ENCODE measurements around the gene ATG13.

Gene ATG13

DNA sequence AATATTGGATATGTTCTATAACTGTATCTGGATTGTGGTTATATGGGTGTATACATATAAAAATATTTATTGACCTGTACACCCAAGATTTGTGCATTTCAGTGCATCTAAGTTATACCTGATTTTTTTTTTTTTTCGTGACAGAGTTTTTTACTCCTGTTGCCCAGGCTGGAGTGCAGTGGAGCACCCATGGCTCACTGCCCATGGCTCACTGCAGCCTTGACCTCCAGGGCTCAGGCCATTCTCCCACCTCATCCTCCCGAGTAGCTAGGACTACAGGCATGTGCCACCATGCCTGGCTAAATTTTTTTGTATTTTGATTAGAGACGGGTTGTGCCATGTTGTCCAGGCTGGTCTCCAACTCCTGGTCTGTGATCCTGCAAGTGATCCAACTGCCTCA lies 24.3 kb downstream of the ATG13 start:
- H3K27me3 ChIP-seq (ENCODE audit: insufficient read depth, poor library complexity, severe bottlenecking) = no peaks in the 10 kb centered on the region

DNA sequence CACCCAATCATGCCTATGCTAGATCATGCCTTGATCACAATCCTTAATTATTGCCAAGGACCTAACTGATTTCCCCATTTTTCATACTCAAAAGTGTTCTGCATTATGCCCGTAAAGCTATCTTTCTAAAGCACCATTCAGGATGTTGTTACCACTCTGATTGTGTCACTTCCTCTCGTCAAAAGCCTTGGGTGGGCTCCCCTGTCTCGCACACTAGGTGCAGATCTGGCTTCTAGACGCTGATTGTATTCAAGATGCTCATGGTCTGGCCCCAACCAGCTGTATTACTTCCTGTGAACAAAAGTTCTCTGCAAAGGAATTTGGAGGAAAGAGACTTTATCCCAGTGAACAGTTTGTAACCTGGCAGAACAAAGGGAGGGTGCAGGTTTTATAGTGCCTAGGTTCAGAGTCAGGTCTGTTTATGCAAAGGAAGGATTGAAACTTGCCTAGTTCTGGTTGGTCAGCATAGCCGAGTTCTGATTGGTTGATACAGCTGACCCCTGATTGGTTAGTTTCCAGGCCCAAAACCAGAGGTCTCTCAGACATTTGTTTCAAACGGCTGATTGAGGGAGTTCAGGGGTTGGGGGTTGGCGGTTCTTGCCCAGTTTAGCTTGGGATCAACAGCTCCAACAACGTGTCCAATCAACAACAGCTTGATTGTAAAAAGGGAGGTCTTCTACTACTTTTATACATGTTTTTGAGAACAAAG lies 25.4 kb downstream of the ATG13 start:
- no peak overlapping the region for H3K4me3 ChIP-seq (replicated peaks; ENCODE audit: insufficient read depth, low read length)
- no peak for DNase-seq (ENCODE audit: low read depth in 1 of 2, low spot score in 1 of 2)
- TF ChIP-seq, protein P1, sequence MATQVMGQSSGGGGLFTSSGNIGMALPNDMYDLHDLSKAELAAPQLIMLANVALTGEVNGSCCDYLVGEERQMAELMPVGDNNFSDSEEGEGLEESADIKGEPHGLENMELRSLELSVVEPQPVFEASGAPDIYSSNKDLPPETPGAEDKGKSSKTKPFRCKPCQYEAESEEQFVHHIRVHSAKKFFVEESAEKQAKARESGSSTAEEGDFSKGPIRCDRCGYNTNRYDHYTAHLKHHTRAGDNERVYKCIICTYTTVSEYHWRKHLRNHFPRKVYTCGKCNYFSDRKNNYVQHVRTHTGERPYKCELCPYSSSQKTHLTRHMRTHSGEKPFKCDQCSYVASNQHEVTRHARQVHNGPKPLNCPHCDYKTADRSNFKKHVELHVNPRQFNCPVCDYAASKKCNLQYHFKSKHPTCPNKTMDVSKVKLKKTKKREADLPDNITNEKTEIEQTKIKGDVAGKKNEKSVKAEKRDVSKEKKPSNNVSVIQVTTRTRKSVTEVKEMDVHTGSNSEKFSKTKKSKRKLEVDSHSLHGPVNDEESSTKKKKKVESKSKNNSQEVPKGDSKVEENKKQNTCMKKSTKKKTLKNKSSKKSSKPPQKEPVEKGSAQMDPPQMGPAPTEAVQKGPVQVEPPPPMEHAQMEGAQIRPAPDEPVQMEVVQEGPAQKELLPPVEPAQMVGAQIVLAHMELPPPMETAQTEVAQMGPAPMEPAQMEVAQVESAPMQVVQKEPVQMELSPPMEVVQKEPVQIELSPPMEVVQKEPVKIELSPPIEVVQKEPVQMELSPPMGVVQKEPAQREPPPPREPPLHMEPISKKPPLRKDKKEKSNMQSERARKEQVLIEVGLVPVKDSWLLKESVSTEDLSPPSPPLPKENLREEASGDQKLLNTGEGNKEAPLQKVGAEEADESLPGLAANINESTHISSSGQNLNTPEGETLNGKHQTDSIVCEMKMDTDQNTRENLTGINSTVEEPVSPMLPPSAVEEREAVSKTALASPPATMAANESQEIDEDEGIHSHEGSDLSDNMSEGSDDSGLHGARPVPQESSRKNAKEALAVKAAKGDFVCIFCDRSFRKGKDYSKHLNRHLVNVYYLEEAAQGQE (IDR thresholded peaks at IDR 0.05; ENCODE audit: insufficient replicate concordance, low read depth) = no peak
- TF ChIP-seq, protein P2, sequence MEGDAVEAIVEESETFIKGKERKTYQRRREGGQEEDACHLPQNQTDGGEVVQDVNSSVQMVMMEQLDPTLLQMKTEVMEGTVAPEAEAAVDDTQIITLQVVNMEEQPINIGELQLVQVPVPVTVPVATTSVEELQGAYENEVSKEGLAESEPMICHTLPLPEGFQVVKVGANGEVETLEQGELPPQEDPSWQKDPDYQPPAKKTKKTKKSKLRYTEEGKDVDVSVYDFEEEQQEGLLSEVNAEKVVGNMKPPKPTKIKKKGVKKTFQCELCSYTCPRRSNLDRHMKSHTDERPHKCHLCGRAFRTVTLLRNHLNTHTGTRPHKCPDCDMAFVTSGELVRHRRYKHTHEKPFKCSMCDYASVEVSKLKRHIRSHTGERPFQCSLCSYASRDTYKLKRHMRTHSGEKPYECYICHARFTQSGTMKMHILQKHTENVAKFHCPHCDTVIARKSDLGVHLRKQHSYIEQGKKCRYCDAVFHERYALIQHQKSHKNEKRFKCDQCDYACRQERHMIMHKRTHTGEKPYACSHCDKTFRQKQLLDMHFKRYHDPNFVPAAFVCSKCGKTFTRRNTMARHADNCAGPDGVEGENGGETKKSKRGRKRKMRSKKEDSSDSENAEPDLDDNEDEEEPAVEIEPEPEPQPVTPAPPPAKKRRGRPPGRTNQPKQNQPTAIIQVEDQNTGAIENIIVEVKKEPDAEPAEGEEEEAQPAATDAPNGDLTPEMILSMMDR (IDR thresholded peaks at IDR 0.05; ENCODE audit: insufficient read depth, low read length) = no peak
- TF ChIP-seq SPI1 (IDR thresholded peaks at IDR 0.05; ENCODE audit: borderline replicate concordance, low read depth) (peak; percentile 31; the same call in 1 of the 2 replicates), POLR2AphosphoS5 (IDR thresholded peaks at IDR 0.05; ENCODE audit: low read depth) (no peak)
- H3K27ac ChIP-seq (replicated peaks) = peak overlapping the region; percentile 18; the same call in 1 of the 2 replicates
- H3K27me3 ChIP-seq (ENCODE audit: insufficient read depth, poor library complexity, severe bottlenecking) = no peaks in the 10 kb centered on the region

More for the DNA sequence above, 24.3 kb downstream of the ATG13 start:
- no peak for TF ChIP-seq GABPA (IDR thresholded peaks at IDR 0.05; ENCODE audit: low read depth)
- no peak for TF ChIP-seq SPI1 (IDR thresholded peaks at IDR 0.05; ENCODE audit: borderline replicate concordance, low read depth)
- TF ChIP-seq, protein P1 (IDR thresholded peaks at IDR 0.05; ENCODE audit: insufficient replicate concordance, low read depth) = no peak
- TF ChIP-seq POLR2AphosphoS5 (IDR thresholded peaks at IDR 0.05; ENCODE audit: low read depth) = no peak
- TF ChIP-seq, protein P2 (IDR thresholded peaks at IDR 0.05; ENCODE audit: insufficient read depth, low read length) = no peak
- H3K4me3 ChIP-seq (replicated peaks; ENCODE audit: insufficient read depth, low read length) = no peak overlapping the region
- no peak for DNase-seq (ENCODE audit: low read depth in 1 of 2, low spot score in 1 of 2)
- H3K27ac ChIP-seq (replicated peaks) = peak overlapping the region; percentile 20; the same call in 1 of the 2 replicates

DNA sequence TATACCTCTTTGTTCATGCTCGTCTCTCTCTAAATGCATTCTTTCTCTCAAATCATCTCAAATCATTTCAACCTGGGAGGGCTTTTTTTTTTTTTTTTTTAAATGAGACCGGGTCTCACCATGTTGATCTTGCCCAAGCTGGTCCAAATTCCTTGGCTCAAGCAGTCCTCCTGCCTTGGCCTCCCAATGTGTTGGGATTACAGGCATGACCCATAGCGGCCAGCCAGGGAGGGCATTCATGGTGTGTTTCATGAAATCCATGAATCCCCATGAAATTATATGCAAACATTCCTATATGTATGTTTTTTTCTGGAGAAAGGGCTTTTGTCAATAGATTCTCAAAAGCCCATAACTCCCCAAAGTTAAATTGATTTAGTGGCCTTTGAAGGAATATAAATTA lies 26.2 kb downstream of the ATG13 start:
- no peak overlapping the region for H3K4me3 ChIP-seq (replicated peaks; ENCODE audit: insufficient read depth, low read length)
- H3K27ac ChIP-seq (replicated peaks) = no peak overlapping the region
- TF ChIP-seq, protein P1 (IDR thresholded peaks at IDR 0.05; ENCODE audit: insufficient replicate concordance, low read depth) = no peak
- TF ChIP-seq SPI1 (IDR thresholded peaks at IDR 0.05; ENCODE audit: borderline replicate concordance, low read depth) (no peak), GABPA (IDR thresholded peaks at IDR 0.05; ENCODE audit: low read depth) (no peak), POLR2AphosphoS5 (IDR thresholded peaks at IDR 0.05; ENCODE audit: low read depth) (no peak)
- TF ChIP-seq, protein P2 (IDR thresholded peaks at IDR 0.05; ENCODE audit: insufficient read depth, low read length) = no peak
- no peak for DNase-seq (ENCODE audit: low read depth in 1 of 2, low spot score in 1 of 2)
- H3K27me3 ChIP-seq (ENCODE audit: insufficient read depth, poor library complexity, severe bottlenecking) = no peaks in the 10 kb centered on the region
